ENCODE measurements around the gene FGF6.

The FGF6 gene

DNA sequence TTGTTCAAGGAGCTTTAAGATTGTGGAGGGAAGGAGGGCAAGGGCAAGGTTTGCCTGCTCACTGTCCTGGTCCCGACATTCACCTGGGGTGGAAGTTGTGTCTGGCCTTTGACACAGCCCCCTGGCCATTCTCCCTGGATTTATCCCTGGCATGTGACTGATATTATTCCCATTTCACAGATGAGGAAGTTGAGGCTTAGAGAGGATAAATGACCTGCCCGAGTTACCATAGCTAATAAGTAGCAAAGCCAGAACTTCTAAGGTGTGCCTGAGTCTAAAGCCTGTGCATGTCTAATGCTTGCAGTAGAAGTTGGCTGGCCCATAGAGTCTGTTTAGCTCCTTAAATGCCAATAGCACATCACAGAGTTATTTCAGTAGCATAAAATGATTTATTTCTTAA is 720 bp upstream of the FGF6 start:
- DNase-seq: no peak

DNA sequence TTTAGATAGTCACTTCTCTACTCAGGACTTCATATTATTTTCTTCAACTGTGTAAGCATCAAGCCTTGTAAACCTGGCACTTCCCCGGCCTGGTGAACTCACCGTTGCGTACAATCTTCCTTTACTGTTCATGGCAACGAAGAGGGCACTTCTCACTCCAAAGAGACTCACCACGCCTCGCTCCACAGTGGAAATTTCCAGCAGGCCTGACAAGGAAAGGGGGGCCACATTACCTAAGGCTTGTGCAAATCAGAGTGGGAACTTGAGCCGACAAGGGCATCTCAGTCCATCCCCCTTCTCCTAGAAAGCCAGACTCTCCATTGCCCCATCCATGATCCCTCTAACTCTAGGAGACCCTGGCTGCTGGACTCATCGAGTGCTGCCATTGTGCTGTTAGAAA is 1.6 kb downstream of the FGF6 start:
- DNase-seq: no peak

DNA sequence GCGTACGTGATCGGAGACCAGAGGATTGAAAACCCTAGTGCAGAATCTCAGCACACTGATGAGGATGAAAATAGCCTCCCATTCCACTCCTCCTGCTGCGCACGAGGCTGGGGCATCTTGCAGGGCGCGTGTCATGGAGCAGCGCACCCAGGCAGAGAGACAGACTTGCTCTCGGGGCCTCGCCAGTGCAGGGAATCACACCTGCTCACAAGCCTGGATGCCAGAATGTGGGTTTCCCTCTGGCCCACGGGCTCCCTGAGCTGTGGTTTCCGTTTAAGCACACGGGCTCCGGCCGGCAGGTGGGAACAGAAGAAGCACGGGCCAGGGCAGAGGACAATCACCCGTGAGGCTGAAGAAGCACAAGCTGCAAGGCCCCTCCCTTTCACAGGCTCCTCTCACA is 2.0 kb downstream of the FGF6 start:
- DNase-seq: no peak

DNA sequence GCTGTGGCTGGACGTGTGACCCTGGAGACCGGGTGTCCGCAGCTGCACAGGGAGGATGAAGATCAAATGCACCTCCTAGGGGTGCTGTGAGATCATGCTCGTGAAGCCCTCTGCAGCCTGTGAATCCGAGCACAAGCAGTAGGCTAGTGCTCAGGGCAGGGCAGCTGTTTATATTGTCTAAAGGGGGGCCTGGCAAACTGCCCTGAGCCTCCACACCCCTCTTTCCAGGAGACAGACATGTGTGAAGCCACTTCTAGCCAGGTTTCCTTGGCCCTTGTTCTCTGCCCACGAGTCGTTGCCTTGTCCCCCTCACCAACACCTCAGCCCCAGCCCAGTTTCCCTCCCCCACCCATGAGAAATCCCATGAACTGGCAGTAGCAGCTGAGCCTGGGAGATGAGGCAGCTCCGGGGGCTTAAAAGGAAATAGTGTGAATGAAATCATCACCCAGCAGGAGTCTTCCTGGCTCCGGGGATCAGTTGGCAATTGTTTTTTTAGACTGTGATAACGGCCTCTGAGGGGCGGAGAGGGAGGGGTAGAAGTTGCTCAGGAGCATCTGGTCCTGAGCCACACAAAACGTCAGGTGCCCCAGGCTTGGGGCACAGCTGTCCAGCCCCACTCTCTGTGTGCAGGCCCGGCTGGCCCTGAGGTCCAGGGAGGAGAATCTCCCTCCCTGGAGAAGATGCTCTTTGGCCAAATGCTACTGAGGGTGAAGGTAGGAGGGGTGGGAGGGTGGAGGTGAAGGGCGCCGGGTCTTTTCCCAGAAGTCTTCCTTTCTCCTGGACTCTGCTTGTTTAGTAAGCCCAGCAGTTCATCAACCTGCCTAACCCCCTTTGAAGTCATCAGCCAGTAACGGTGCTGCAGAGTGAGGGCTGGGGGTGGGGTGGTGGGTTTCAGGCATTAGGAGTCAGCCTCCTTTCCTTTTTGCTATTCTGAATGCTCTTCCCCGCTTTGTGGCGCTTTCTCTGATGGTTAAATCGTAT is 4.0 kb downstream of the FGF6 start:
- peak; percentile 71 to 85 for DNase-seq

DNA sequence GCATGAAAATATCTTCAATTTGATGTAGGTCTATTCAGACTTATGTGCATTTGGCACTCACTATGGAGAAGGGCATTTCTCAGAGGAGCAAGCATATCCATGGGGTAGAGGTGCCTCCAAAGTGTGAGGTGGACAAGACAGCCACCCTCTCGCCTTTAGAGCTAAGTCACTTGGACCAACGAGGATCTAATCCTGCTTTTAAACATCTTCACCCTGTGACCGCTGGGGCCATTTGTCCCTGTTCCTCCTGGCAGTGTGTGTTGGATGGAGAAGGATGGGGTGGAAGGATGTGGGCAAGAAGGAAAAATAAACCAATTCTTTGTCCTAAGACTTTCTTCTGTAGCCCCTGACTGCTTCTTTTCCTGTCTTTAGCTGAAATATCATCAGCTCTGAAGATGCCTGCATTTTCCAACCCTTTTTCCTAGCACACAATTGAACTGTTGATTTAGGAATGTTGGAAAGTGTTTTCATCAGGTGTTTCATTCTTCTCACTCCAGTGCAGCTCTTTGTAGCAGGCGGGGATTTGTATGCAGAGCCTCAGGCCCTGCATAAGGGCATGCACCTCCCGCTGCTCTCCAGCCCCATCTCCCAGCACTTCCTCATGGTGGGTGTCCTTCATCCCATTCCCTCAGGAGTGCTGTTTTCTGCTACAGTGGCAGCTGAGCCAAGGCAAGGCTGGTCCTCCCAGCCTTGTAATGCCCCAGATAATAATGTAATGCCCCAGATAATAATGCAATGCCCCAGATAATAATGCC is 5.3 kb downstream of the FGF6 start:
- DNase-seq: no peak

DNA sequence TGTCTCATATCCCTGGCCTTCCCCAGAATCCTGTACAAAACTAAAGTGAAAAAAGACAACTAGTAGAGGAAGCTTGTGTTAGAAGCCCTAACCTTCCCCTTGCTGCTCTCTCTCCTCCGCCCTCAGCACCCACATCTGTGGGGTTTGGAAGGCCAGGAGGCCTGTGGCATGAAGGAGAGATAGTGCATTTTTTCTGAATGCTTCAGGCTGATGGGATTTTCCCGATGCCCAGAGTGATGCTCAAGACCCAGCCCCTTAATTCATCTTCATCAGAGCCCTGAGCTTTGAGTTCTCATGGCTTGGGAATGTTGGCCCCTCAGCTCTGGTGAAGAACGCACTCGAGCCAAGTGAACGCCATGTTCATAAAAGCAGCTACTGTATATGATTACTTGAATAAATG is 5.9 kb downstream of the FGF6 start:
- DNase-seq: no peak

DNA sequence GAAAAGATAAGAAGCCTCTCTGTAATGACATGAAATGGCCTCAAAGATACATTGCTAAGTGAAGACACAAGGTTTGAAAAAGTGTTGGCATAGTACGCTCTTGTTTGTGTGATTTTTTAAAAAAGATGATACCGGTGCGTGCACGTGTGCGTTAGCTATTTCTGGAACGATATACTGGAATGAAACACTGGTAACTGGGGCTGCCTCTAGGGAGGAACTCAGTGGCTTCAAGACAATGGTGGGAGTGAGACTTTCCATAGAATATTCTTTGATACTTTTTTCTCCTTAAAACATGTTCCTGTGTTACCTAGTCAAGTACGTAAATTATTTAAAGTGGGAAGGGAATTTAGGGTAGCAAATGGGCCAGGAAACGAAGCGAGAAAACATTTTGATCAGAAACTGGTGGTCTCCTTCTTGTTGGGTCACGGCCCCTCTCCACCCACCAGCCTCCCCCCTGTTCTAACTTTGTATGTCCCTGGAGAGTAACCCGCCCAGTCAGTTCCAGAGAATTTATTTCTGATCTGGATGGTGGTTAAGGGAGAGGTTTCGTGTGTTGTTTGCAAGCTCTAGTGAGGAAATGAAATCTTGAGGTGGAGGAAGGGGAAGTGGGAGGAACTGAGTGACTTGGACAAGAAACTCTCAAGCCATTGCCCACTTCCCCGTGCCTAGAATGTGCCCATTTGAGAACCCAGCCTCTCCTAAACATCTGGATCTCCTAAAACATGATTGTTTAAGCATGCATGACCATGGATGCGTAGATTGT is 6.6 kb downstream of the FGF6 start:
- no peak for DNase-seq

DNA sequence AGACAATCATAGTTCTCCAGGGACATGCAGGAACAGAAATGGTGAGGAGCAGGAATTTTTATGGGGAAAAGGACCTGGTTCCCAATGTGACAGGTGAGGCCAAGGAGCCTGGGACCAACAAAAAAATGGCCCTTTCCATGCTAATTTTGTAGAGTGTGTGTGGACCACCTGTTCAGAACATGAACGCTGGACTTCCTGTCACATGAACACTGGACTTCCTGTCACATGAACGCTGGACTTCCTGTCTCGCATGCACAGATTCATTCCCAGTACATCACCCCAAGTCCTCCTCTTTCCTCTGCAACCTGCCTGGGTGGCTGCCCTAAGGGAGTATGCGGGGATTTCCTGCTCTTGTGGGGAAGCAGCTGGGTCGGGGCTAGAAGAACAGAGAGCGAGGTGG is 10.1 kb downstream of the FGF6 start:
- no peak for DNase-seq

DNA sequence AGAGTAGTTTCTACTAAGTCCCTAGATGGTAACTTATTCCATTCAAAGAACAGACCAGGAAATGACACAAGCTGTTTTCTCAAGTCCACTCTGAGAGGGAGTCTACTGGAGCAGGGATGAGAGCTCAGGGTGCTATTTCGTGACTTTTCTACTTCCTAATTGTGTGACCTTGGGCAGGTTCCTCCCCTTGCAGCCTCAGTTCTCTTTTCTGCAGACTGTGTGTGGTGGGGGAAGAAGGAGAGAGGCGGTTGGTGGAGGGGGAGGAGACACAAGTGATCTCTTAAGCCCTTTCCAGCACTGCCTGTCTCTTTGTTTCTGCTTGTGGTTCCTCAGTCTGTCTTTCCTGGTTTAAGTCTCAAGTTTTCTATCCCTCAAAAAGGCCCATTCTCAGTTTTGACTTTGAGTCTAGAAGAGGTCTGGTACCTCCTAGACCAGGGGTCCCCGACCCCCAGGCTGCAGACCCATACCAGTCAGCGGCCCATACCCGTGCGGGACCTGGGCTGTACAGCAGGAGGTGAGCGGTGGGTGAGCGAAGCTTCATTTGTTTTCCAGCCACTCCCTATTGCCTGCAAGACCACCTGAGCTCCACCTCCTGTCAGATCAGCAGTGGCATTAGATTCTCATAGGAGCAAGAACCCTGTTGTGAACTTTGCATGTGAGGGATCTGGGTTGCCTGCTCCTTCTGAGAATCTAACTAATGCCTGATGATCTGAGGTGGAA is 10.7 kb downstream of the FGF6 start:
- no peak for DNase-seq

DNA sequence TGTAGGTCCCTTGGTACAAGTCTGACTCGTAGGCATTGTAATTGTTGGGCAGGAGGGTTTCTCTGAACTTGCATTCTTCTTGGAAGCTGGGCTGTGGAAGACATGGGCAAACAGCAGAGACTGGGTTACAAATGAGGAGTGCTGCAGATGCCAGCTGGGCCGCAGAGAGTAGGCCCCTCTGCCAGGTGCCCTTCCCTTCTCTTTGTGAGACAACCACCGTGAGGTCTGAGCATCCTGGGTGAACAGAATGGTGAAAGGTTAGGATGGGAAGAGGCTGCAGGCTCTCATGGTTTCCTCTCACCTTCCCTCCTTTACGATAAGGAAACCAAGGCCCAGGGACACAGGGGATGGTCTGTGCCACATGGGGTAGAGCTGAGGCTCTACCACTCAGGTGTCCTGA is 11.3 kb downstream of the FGF6 start:
- no peak for DNase-seq

DNA sequence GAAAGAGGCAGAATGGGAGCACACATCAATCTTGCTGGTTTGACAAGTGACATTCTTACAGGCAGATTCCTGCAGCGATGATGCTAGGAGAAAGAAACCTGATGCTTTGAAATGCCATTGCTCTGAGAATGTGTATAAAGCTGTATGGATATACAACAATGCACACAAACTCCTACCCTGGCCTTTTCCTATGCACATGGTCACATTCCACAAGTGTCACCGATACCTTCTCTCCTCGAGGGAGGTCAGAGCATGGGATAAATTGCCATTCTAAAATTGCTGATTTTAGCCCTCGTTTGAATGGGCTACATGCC is 11.9 kb downstream of the FGF6 start:
- no peak for DNase-seq

DNA sequence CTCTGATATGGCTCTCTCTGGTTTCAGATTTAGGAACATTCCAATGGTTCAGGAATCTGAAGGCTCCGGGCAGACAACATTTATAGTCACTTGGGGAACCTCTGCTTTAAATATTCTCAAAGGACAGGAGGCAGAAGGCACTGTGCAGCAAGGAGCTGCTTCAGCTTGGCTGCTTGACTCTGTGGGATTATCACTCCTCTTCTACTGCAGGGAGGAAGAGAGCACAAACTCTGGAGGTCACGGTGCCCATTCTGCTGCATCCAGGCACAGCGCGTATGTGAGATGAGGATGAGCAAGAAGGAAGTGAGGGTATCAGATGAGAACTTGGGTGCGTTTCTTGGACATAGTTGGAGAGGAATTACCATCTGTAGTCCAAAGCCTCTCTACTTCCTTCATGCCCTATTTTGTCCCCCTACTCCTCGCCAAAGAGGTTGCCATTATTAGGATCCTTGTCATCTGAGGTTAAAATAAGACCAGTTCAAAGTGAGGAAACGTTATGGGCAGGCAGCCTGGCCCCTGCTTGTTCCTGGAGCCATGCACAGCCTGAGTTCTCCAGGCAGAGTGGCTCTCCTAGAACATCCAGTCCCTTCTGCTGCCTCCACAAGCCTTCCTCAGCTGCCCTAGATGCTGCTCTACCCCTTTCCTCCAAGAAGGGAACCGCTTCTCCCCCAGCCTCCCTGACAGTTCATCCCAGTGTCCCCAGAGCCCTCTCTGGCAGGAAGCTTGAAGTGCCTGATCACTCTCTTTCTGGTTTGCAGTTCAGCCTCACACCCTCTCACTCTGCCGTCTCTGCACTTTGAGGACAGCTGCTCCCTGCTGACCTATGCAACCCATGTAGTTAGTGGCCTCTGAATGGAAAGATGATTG is 12.5 kb downstream of the FGF6 start:
- no peak for DNase-seq

DNA sequence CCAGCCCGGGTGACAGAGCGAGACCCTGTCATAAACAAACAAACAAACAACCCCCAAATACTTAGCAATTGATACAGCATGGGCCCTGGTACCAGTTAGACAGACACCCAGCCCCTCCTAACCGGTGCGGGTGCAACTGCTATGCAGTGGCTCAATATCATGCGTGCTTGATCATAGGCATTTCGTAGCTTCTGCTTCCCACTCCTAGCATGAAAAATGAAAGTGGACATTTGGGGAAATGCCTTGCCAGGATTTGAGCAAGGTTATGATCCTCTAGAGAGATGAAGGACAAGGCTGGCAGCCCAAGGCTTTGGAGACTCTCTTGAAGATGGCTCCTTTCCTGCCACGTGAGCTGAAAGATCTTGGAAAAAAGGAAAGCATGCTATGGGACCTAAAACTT is 13.7 kb downstream of the FGF6 start:
- DNase-seq: no peak

DNA sequence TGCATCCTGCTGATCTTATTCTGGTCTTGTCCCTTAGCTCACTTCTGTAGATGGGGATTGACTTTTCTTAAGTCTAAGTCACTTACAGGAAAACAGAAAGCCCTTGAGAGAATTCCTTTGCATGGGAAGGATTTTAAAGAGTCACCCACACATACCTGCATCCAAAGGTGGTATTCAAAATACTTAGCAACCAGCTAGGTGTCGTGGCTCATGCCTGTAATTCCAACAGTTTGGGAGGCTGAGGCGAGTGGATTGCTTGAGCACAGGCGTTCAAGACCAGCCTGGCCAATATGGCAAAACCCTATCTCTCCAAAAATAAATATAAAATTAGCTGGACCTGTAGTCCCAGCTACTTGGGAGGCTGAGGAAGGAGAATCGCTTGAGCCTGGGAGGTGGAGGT is 14.2 kb downstream of the FGF6 start:
- no peak for DNase-seq

DNA sequence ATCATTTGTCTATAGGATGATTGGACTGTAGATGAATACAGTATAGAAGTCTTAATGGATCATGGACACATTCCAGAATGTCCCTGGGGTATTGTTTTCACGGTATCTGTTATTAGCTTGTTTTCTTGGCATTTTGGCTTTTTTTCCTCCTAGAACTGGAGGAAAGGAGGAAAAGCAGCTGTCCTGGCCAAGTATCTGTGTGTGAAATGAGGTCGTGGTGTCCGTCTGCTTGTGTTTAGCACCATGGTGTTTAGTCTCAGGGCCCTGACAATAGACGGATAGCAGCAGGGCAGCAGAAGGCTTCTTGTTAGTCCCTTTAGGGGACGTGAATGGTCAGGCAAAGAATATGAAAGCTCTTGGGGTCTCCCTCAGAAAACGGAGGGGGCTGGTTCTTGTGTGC is 21.2 kb downstream of the FGF6 start:
- no peak for DNase-seq

DNA sequence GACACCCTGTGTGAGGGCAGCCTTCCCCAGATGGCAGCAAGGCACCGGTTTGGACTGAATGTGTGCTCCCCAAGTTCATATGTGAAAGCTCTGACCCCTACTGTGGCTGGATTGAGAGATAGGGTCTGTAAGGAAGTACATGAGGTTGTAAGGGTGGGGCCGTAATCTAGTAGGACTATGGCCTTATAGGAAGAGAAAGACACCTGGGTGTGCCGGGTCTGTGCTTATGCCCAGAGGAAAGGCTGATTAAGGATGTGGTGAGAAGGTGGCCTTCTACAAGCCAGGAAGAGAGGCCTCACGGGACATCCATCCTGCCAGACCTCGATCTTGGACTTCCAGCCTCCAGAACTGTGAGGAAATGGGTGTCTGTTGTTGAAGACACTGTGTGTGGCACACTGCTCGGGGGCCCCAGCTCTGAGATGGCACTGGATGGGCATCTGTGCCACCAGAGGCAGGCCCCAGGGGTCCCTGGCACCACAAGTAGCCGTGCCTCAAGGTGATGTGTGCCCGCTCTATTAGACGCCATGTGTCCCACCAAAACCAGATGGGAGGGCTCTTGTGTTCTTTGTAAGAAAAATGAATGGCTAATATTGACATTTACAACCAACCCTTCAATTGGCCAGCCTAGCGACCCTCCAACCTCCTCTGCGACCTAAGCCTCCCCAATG is 22.0 kb downstream of the FGF6 start:
- no peak for DNase-seq

DNA sequence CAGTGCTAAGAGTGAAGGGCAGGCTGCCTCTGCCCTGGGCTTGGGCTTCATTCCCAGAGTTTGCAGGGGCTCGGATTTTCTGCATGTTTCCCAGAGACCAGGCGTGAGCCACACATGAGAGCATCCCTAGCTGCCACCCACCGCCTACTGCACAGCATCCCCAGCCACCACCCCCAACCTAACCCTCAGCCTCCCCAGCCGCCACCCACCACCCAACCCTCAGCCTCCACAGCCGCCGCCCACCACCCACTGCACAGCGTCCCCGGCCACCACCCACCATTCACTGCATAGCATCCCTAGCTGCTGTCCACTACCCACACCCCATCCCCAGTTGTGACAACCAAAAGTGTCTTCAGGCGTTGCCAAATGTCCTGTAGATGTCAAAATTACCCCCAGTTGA is 22.6 kb downstream of the FGF6 start:
- no peak for DNase-seq

DNA sequence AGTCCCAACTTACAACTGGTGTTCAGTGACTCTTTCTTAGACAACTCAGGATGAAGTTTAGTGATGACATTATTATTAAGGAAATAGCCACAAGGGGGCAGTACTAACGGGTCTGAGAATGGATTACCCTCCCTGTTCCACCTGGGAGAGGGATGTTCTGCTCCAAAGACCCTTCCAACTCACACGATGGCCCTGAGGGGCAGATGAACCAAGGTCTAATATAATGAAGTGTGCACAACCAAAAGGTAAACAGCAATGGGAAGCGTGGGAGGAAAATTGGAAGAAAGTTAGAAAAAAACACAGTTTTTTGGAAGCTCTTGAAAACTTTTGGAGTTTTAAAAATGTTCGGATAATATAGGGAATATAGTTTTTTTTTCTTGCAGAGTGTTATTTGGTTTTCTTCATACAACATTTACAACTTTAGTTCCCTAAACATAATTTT is 24.0 kb downstream of the FGF6 start:
- peak in 1 of 2 experiments; percentile 57 for DNase-seq

DNA sequence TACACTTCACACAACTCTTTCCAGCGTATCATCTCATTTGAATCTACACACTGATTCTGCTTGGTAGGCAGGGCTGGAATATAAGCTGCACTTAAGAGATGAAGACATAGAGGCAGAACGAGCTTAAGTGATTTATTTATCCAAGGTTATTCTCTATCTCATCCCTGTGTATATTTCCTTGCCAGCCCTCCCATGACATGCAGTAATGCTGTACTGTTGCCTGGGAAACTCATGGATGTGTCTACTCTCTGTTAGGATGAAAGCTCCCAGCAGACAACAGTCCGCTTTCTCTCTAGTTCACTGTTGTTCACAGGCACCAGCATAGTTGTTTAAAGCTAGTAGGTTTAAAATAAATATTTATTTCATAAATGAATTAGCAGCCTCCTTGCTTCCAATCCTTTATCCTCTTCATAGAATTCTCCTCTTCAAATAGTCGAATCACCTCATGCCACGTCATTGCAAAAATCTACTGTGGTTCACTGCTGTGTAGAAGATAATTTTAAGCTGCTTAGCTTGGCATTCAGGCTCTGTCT is 25.4 kb downstream of the FGF6 start:
- DNase-seq: no peak

DNA sequence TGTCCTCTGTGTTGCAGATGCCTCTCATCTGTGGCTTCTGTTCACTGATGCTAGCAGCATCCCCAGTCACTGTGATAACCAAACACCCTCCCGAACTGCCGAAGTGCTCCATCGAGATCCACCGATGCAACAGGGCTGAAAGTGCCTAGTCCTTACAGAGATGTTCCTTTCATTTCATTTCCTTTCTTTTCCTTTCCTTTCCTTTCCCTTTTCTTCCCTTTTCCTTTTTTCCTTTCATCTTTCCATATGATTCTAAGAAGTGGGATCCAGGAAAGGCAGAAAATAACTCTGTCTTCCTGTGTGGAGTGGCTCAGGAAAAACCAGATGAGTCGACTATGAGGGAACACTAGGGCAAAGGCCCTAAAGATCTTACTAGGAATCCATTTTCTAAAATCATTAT is 26.7 kb downstream of the FGF6 start:
- DNase-seq: no peak

DNA sequence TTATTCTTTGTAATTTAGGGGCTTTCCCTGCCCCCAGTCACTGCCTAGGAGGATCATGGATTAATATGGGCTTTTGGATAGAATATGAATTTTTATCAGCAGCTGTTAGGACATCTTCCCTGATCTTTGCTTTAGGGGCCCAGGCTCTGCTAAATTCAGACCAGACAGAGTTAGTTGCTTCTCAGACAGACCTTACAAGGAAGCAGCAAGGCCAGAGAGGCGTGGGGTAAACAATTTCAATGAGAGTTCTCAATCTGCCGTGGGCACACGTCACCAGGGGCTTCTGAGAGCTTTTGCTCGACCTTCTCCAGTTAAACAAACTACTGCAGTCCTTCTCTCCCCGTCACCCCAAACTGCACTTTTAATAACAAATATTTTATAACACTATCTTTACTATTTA is 27.7 kb downstream of the FGF6 start:
- DNase-seq: peak in 1 of 2 experiments; percentile 57

All from NCI-H524 (cell line).